A673 (cell line): ENCODE results near the gene GBF1.

Source experiments
- CTCF ChIP-seq: fragments of 300-800, 200-600 bp; sonication (generic); conservative IDR thresholded peaks from 2 replicates; pipeline ENCODE4 v1.5.1; 2017; ENCODE audit warnings: low read depth, mild to moderate bottlenecking, antibody characterized with exemption, low read length, moderate library complexity, mixed read lengths
- EZH2 ChIP-seq: fragments of 200-600 bp; sonication (generic); IDR thresholded peaks from 2 replicates; pipeline ENCODE4 v1.6.1; 2017; ENCODE audit warnings: borderline replicate concordance, low read depth, mild to moderate bottlenecking, mixed read lengths, antibody characterized with exemption, low read length; ENCODE audit not compliant: poor library complexity, severe bottlenecking

- no peak for TF ChIP-seq CTCF
- no peak for TF ChIP-seq EZH2
These were observed 171.4 kb downstream of the GBF1 start for GRCh38 chr10:102416695-102417094.
